Skeletal muscle satellite cell (primary cell): ENCODE data around the gene RASAL2.
"Not testable (repeated sequence)": the region's sequence is repeated elsewhere in the genome, so short reads cannot be mapped to it uniquely, and the experiment has no call there.

Source experiments
- H3K27me3 ChIP-seq: 2 replicates; pipeline ENCODE4 v1.7.0; 2013; ENCODE audit warnings: low read length; ENCODE audit not compliant: control insufficient read depth, insufficient read depth
- H3K36me3 ChIP-seq: 2 replicates; pipeline ENCODE4 v1.7.0; 2013; ENCODE audit warnings: mild to moderate bottlenecking, control low read depth, low read length; ENCODE audit not compliant: insufficient read depth
- H3K4me1 ChIP-seq: 2 replicates; pipeline ENCODE4 v1.7.0; 2013; ENCODE audit warnings: low read length; ENCODE audit not compliant: control insufficient read depth, insufficient read depth
- H3K4me2 ChIP-seq: 2 replicates; pipeline ENCODE4 v1.7.0; 2013; ENCODE audit warnings: mild to moderate bottlenecking, low read length
- H3K4me3 ChIP-seq: 2 replicates; pipeline ENCODE4 v1.7.0; 2013; ENCODE audit warnings: low read length
- H3K9ac ChIP-seq: 2 replicates; pipeline ENCODE4 v1.7.0; 2013; ENCODE audit warnings: mild to moderate bottlenecking, low read depth, low read length, moderate library complexity
- H3K9me3 ChIP-seq: replicated peaks from 2 replicates; pipeline ENCODE4 v1.7.0; 2013; ENCODE audit warnings: mild to moderate bottlenecking, control low read depth, low read length

The RASAL2 gene

GRCh38 chr1:178098262-178098661, 4.4 kb downstream of the RASAL2 start:
- Histone ChIP-seq H3K9me3 (no peaks in the 10 kb centered on the region), H3K4me1 (peaks cover 42% of the 10 kb centered on the region), H3K36me3 (no peaks in the 10 kb centered on the region), H3K27me3 (no peaks in the 10 kb centered on the region), H3K4me2 (peak overlapping the region; percentile 77), H3K9ac (no peak overlapping the region), H3K4me3 (peak overlapping the region; percentile 28)

- Histone ChIP-seq H3K36me3 (no peaks in the 10 kb centered on the region), H3K9me3 (no peaks in the 10 kb centered on the region), H3K9ac (no peak overlapping the region), H3K4me1 (peaks cover 36% of the 10 kb centered on the region), H3K4me3 (no peak overlapping the region), H3K27me3 (no peaks in the 10 kb centered on the region), H3K4me2 (peak overlapping the region; percentile 1)
Measured at GRCh38 chr1:178101266-178101630, 7.3 kb downstream of the RASAL2 start.

DNA sequence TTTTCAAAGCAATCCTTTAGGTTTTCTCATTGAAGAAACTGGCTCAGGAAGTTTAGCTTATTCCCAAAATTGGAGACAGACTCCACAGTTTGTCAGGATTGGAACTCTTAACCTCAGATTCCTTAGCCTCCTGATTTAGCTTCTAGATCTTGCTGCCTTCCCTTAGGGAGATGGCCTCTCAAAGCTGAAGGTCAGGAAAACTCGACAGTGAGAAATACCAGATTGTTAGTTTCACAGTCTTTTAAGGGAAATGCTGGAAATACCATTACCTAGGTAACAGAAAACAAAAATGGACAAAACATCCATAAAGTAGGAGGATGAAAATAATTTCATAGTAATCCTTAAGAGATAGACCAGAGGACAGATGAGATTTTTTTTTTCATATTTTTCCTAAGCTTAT, 7.8 kb downstream of the RASAL2 start:
- Histone ChIP-seq H3K4me3 (no peak overlapping the region), H3K4me1 (peaks cover 32% of the 10 kb centered on the region), H3K4me2 (no peak overlapping the region), H3K36me3 (no peaks in the 10 kb centered on the region), H3K27me3 (no peaks in the 10 kb centered on the region), H3K9ac (no peak overlapping the region), H3K9me3 (no peaks in the 10 kb centered on the region)

GRCh38 chr1:178102218-178102617, 8.3 kb downstream of the RASAL2 start:
- Histone ChIP-seq H3K4me1 (peaks cover 27% of the 10 kb centered on the region), H3K4me2 (no peak overlapping the region), H3K9ac (no peak overlapping the region), H3K9me3 (no peaks in the 10 kb centered on the region), H3K27me3 (no peaks in the 10 kb centered on the region), H3K36me3 (no peaks in the 10 kb centered on the region), H3K4me3 (no peak overlapping the region)

- Histone ChIP-seq H3K36me3 (no peaks in the 10 kb centered on the region), H3K4me2 (no peak overlapping the region), H3K4me3 (no peak overlapping the region), H3K9me3 (no peaks in the 10 kb centered on the region), H3K4me1 (peaks cover 19% of the 10 kb centered on the region), H3K9ac (no peak overlapping the region), H3K27me3 (no peaks in the 10 kb centered on the region)
Measured at GRCh38 chr1:178107823-178108222, 13.9 kb downstream of the RASAL2 start.

DNA sequence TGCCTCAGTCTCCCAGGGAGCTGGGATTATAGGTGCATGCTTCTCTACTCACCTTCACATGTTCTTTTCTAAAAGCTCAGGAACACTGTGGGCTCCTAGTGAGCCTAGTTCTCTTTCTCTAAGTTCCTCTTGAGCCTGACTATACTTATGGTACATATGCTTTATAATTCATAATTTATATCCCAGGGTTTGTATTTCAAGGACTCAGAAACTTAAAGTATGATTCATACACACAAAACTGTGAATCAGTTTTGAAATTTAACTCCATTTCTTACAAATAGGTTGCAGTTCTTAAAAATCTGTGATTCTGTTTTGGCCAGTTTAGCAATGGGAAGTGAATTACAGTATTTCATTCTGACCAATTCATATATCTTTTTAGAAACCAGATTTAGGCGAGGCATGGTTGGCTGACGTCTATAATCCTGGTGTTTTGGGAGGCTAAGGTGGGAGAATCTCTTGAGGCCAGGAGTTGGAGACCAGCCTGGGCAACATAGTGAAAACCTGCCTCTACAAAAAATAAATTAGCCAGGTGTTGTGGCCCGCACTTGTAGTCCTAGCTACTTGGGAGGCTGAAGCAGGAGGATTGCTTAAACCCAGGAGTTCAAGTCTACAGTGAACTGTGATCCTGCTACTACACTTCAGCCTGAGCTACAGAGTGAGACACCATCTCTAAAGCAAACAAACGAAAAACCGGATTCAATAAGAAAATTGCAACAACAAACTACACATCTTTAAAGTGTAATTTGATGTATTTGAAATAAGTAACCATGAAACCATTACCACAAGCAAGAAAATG, 15.6 kb downstream of the RASAL2 start:
- peak overlapping the region; percentile 59 for H3K4me2 ChIP-seq
- H3K4me3 ChIP-seq, result peak overlapping the region; percentile 23
- H3K9me3 ChIP-seq, result no peaks in the 10 kb centered on the region

GRCh38 chr1:178115260-178115659, 21.4 kb downstream of the RASAL2 start:
- no peaks in the 10 kb centered on the region for H3K36me3 ChIP-seq
- no peak overlapping the region for H3K4me2 ChIP-seq
- no peaks in the 10 kb centered on the region for H3K9me3 ChIP-seq
- H3K27me3 ChIP-seq, result no peaks in the 10 kb centered on the region
- peaks cover 9% of the 10 kb centered on the region for H3K4me1 ChIP-seq
- no peak overlapping the region for H3K9ac ChIP-seq
- H3K4me3 ChIP-seq, result no peak overlapping the region

More for the DNA sequence above, 15.6 kb downstream of the RASAL2 start:
- Histone ChIP-seq H3K27me3 (no peaks in the 10 kb centered on the region), H3K4me1 (peaks cover 19% of the 10 kb centered on the region), H3K36me3 (no peaks in the 10 kb centered on the region), H3K9ac (peak overlapping the region; percentile 17)

GRCh38 chr1:178118524-178118923, 24.6 kb downstream of the RASAL2 start:
- no peaks in the 10 kb centered on the region for H3K36me3 ChIP-seq
- peaks cover 38% of the 10 kb centered on the region for H3K4me1 ChIP-seq
- no peak overlapping the region for H3K9ac ChIP-seq
- H3K4me2 ChIP-seq, result no peak overlapping the region
- H3K9me3 ChIP-seq, result no peaks in the 10 kb centered on the region
- H3K4me3 ChIP-seq, result no peak overlapping the region
- H3K27me3 ChIP-seq, result no peaks in the 10 kb centered on the region

- Histone ChIP-seq H3K9me3 (no peaks in the 10 kb centered on the region), H3K4me3 (no peak overlapping the region), H3K27me3 (no peaks in the 10 kb centered on the region), H3K36me3 (no peaks in the 10 kb centered on the region), H3K9ac (no peak overlapping the region), H3K4me2 (no peak overlapping the region), H3K4me1 (peaks cover 44% of the 10 kb centered on the region)
Measured at GRCh38 chr1:178119628-178120027, 25.7 kb downstream of the RASAL2 start.

DNA sequence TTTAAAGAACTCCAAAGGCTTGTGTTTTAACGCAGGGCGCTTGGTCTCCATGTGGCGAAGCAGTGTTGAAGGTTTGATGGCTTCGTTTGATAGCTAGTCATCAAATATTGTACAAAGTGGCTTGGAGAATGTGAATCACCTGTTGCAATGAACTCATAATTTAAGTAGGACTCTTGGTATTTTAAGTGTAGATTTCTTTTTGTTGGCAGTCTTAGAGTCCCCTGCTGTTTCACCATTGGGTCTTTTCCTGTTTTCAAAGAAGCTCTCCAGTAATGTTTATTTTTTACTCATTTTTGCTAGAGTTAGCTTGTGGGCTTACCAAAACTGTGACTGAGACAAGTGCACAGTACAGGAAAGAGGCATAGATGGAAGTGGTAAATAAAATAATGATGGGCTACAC, 26.2 kb downstream of the RASAL2 start:
- H3K27me3 ChIP-seq, result no peaks in the 10 kb centered on the region

DNA sequence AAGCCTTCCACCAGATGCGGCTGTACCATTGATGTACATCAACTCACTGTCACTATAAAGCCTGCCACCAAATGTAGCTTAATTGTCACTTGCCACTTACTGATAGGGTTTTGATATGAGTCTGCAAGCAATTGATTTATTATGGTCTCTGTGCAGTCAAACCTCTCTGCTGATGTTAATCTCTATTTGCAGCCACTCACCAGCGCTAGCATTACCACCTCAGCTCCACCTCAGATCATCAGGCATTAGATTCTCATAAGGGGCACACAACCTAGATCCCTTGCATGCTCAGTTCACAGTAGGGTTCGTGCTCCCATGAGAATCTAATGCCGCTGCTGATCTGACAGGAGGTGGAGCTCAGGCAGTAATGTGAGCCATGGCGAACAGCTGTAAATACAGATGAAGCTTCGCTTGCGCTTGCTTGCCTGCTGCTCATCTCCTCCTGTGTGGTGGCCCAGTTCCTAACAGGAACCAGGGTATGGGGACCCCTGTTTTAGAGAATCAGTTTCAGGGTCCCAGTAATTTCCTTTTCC, 26.7 kb downstream of the RASAL2 start:
- H3K36me3 ChIP-seq, H3K4me3 ChIP-seq: not testable (repeated sequence)

More for the DNA sequence above, 26.2 kb downstream of the RASAL2 start:
- Histone ChIP-seq H3K4me2 (no peak overlapping the region), H3K9ac (no peak overlapping the region), H3K36me3 (no peaks in the 10 kb centered on the region), H3K4me1 (peaks cover 48% of the 10 kb centered on the region), H3K9me3 (no peaks in the 10 kb centered on the region), H3K4me3 (no peak overlapping the region)

DNA sequence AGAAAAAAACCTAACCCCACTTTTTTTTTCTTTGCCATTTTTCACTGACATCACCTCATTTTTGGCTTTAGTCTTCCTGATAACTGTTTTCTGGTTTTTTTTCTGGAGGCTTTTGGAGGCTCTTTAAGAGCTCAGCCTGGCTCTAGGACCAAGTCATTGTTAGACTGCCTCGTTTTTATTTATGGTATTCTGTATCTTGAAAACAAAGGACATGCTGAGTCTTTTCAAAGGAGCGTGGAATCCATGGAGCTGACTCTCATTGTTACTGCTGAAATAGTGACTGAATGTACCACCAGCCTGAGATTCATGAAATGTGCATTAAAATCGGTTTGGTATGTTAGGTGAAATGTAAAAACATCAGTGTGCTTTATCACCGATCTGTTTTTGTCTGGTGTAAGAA, 28.0 kb downstream of the RASAL2 start:
- no peak overlapping the region for H3K4me3 ChIP-seq
- no peaks in the 10 kb centered on the region for H3K9me3 ChIP-seq
- peaks cover 64% of the 10 kb centered on the region for H3K4me1 ChIP-seq
- peak overlapping the region; percentile 48 for H3K9ac ChIP-seq
- no peaks in the 10 kb centered on the region for H3K27me3 ChIP-seq
- no peaks in the 10 kb centered on the region for H3K36me3 ChIP-seq
- H3K4me2 ChIP-seq, result peak overlapping the region; percentile 67

More for the DNA sequence above, 26.7 kb downstream of the RASAL2 start:
- Histone ChIP-seq H3K4me2 (peak overlapping the region; percentile 16), H3K4me1 (peaks cover 53% of the 10 kb centered on the region)
- H3K9me3 ChIP-seq, H3K27me3 ChIP-seq, H3K9ac ChIP-seq: not testable (repeated sequence)
